ENCODE measurements around the gene IFT22.
A peak's percentile ranks its signal among the peaks of the same experiment; 100 is the strongest.
"Not testable (repeated sequence)": the region's sequence is repeated elsewhere in the genome, so short reads cannot be mapped to it uniquely, and the experiment has no call there.

IFT22 gene

GRCh38 chr7:101321491-101322401, at the start of gene IFT22:
Gene IFT22 (minus strand): TSS chr7:101321812. CDS start chr7:101321709, 103 bp downstream.
- DNase-seq (ENCODE audit: low read depth), result peak; percentile 94

GRCh38 chr7:101370836-101371235, 49.2 kb upstream of the IFT22 start:
- DNase-seq (ENCODE audit: low read depth), result no peak

- no peak for DNase-seq (ENCODE audit: low read depth)
Observed at GRCh38 chr7:101368422-101369165, 47.0 kb upstream of the IFT22 start.

GRCh38 chr7:101367676-101368075, 46.1 kb upstream of the IFT22 start:
- DNase-seq (ENCODE audit: low read depth), result no peak

DNA sequence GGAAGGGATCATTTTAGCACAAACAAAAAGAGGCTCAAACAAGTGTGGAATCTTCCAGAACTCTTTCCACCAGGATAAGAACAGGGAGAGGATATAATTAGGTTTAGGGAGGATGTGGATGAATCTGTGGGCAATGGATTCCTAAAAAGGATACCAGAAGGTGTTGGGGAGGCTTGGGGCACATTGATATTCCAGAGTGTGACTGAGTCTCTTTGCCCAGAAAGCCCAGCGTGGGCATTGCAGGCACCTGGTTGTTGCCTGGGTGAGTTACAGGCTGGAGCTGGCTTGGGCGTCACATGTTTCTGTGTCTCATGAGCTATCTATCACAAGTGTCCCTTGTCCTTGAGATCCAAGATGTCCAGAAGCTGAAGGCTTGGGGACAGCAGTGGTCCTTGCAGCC, 44.3 kb upstream of the IFT22 start:
- DNase-seq (ENCODE audit: low read depth), result no peak

DNA sequence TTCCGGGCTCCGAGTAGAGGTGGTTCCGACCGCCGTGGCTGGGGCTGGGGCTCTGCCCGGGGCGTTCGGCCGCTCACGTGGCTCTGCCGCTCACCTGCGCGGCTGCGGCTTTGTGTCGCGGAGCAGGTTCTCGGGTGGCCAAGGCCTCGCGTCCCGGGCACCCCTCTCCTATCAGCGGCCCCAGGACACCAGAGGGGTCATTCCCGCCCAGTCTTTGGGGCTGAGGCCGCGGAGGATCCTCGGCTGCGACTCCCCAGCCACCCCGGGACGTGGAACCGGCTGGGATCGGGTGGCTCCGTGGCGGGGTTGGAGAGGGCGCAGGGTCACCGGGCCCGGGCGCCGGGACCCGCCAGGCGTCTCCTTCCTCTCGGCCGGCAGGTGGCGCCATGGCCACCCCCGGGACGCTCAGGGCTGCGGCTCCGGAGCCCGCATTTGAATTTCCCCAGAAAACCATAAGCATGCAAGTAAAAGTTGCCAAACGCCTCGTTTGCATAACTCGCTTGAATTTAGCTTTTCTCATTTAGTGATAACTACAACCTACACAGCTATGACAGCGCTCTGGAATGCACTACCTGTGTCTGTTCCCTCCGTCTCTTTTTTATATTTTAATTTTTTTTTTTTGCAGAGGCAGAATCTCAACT, 42.2 kb upstream of the IFT22 start:
- DNase-seq (ENCODE audit: low read depth), result peak; percentile 54

DNA sequence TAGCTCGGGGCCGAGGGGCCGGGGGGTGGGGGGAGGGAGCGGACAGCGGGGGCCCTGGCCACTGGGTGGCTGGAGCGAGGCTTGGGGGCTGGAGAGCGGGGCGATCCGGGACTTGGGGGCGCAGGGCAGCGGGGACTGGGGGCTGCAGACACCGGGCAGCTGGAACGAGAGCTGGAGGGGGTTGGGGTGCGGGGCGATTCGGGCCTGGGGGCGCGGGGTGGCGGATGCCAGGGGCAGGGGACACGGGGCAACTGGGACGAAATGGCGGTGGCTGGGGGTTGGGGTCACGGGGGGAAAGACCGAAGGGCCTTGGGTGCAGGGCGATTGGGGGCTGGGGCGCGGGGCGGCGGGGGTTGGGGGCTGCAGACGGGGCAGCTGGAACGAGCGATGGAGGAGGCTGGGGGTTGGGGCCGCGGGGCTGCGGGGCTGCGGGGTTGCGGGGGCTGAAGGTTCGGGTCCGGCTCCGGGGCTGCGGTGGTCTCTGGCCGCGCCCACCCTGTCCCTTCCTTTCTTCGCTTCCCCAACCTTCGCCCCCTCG, 41.7 kb upstream of the IFT22 start:
- DNase-seq (ENCODE audit: low read depth), result no peak

DNA sequence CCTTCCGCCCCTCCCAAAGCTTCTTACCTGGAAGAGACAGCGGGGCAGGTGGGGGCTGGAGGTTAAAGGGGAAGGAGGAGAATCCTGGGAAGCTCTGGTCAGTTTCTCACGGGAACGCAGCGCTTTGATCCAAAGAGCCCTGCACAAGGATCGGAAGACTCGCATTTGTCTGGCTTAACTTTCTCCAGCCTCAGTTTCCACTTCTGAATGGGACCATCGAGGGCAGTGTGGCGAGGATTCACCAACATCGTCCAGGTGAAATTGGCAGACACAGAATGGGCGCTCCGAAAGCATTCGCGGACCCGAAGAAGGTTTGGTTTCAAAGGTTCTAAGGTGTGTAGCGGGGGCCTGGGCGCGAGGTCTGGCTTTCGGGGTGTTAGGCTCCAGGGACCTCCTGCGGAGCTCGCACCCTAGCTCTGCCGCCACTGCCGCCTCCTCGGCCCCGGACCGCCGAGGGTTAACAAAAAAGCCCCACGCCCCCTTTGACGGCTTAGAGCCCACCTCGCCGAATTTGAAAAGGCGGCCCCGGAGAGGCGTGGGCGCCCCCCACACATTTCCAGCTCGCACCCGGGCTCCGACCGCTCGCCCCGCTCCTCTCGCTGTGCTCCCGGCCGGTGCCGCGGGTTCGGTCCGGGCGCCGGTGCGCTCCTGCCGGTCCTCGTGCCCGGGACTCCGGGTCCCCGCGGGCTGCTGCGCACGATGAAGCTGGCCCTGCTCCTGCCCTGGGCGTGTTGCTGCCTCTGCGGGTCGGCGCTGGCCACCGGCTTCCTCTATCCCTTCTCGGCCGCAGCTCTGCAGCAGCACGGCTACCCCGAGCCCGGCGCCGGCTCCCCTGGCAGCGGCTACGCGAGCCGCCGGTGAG, 41.0 kb upstream of the IFT22 start, which contains the start of gene COL26A1:
Gene COL26A1, plus strand, starts transcription at position 542 of the 862 bp plus-strand sequence. Its CDS starts 158 bp downstream, at position 700.
- peak; percentile 23 for DNase-seq (ENCODE audit: low read depth)

- no peak for DNase-seq (ENCODE audit: low read depth)
Observed at GRCh38 chr7:101357433-101357832, 35.8 kb upstream of the IFT22 start.

- no peak for DNase-seq (ENCODE audit: low read depth)
Observed at GRCh38 chr7:101352920-101353308, 31.3 kb upstream of the IFT22 start.

- DNase-seq (ENCODE audit: low read depth), result not testable (repeated sequence)
Observed at GRCh38 chr7:101349300-101349699, 27.7 kb upstream of the IFT22 start.

DNA sequence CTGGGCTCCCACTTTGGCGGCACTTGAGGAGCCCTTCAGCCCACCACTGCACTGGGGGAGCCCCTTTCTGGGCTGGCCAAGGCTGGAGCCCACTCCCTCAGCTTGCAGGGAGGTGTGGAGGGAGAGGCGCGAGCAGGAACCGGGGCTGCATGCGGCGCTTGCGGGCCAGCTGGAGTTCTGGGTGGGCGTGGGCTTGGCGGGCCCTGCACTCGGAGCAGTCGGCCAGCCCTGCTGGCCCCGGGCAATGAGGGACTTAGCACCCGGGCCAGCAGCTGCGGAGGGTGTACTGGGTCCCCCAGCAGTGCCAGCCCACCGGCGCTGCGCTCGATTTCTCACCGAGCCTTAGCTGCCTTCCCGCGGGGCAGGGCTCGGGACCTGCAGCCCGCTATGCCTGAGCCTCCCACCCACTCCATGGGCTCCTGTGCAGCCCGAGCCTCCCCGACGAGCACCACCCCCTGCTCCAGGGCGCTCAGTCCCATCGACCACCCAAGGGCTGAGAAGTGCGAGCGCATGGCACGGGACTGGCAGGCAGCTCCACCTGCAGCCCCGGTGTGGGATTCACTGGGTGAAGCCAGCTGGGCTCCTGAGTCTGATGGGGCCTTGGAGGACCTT, 26.9 kb upstream of the IFT22 start:
- not testable (repeated sequence) for DNase-seq (ENCODE audit: low read depth)

GRCh38 chr7:101347477-101347876, 25.9 kb upstream of the IFT22 start:
- DNase-seq (ENCODE audit: low read depth), result no peak

DNA sequence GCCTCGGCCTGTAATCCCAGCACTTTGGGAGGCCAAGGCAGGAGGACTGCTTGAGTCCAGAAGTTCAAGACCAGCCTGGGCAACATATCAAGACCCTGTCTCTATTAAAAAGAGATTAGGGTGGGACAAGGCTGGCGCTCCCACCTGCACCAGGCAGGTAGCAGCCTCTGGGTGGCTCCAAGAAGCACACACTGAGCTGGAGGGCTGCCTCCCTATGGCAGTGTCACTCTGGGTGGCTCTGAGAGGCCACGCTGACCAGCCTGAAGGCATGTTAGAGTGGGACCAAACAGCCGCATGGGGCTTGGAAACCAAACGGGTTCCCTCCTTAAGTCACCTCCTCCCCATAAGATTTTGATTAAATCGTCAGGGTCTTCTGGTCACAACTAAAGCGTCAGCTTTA, 21.3 kb upstream of the IFT22 start:
- DNase-seq (ENCODE audit: low read depth), result no peak

- DNase-seq (ENCODE audit: low read depth), result no peak
Observed at GRCh38 chr7:101340379-101340778, 18.8 kb upstream of the IFT22 start.

DNA sequence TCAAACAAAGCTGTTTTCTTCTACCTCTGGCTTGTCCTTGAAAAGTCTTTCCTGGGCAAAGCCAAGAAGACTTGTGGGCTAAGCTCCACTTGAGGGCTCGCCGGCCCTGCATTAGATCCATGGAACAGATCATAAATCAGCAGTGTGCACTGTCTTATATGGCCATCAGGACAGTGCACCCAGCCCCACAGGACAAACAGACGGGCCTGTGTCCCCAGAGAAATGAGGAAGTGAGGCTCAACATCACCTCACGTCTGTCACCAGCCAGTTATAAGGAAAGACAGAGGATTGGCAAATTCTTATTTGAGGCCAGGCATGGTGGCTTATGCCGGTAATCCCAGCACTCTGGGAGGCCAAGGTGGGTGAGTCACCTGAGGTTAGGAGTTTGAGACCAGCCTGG, 12.3 kb upstream of the IFT22 start:
- DNase-seq (ENCODE audit: low read depth), result no peak

GRCh38 chr7:101332026-101332425, 10.4 kb upstream of the IFT22 start:
- DNase-seq (ENCODE audit: low read depth), result no peak

- no peak for DNase-seq (ENCODE audit: low read depth)
Observed at GRCh38 chr7:101330011-101330484, 8.4 kb upstream of the IFT22 start.

- no peak for DNase-seq (ENCODE audit: low read depth)
Observed at GRCh38 chr7:101328159-101328558, 6.5 kb upstream of the IFT22 start.

DNA sequence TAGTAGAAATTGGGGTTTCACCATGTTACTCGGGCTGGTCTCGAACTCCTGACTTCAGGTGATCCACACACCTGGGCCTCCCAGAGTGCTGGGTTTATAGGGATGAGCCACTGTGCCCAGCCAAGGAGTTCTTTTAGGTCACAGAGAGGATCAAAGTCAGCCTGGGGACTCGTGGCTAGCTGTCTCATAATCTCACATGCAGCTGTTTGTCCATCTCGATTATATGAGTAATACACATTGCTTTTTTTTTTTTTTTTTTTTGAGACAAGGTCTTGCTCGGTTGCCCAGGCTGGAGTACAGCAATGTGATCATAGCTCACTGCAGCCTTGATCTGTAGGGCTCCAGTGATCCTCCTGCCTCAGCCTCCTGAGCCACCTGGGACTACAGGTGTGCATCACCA, 2.2 kb downstream of the IFT22 start:
- DNase-seq (ENCODE audit: low read depth), result peak; percentile 7

DNA sequence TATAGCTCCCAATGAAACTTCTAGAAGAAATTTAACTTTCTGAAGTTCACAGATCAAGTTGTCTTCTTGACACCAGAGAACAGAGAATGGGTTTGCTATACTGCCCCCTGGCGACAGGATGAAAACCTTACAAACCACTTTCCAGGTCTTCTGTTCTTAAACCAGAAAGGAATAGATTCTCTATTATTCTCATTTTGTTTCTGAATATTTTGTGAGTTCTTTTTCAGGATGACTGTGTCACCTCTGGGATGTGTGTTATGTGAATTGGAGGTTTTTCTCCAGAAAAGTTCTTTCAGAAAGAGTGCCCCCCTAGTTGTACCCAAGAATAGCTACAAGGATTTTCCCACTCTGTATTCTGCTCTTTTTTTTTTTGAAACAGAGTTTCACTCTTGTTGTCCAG, 6.3 kb downstream of the IFT22 start:
- DNase-seq (ENCODE audit: low read depth), result peak; percentile 55
